Amniotic epithelial cell (primary cell): Measurements from ENCODE around the gene KIFAP3.
"Not testable (repeated sequence)": the region's sequence is repeated elsewhere in the genome, so short reads cannot be mapped to it uniquely, and the experiment has no call there.

Experiments
- DNase-seq: peaks from one replicate; pipeline ENCODE4 v3.0.0-alpha.2; 2010; ENCODE audit warnings: low read depth

The KIFAP3 gene

DNA sequence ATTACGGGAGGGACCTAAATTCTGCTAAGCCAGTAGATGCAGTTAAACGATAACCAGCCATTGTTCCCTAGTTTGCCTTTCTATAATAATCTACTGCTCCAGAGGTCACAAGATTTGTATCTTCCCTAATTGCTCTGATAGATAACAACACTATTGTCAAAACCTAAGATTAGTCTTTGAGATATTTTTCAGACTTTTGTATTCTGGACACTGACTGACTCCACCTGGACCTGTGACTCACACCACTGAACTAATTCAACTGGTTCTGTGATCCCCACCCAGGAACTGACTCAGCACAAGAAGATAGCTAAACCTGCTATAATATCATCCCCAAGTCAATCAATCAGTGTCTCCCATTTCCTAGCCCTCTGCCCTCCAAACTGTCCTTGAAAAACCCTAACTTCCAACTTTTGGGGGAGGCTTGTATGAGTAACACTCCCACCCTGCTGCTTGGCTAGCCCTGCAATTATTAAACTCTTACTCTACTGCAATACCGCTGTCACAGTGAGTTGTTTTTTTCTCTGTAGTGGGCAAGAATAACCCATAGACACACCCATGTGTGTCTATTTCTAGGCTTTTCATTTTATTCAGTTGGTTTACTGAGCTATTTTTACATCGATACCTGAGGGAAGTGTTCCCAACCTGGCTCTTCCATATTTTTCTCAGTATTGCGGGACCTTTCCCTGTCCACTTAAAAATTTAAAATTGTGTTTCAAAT is 11.2 kb downstream of the KIFAP3 start:
- peak; percentile 8 for DNase-seq

DNA sequence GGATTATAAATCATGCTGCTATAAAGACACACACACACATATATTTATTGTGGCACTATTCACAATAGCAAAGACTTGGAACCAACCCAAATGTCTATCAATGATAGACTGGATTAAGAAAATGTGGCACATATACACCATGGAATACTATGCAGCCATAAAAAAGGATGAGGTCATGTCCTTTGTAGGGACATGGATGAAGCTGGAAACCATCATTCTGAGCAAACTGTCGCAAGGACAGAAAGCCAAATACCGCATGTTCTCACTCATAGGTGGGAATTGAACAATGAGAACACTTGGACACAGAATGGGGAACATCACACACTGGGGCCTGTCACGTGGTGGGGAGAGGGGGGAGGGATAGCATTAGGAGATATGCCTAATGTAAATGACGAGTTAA is 12.8 kb downstream of the KIFAP3 start:
- DNase-seq = not testable (repeated sequence)

DNA sequence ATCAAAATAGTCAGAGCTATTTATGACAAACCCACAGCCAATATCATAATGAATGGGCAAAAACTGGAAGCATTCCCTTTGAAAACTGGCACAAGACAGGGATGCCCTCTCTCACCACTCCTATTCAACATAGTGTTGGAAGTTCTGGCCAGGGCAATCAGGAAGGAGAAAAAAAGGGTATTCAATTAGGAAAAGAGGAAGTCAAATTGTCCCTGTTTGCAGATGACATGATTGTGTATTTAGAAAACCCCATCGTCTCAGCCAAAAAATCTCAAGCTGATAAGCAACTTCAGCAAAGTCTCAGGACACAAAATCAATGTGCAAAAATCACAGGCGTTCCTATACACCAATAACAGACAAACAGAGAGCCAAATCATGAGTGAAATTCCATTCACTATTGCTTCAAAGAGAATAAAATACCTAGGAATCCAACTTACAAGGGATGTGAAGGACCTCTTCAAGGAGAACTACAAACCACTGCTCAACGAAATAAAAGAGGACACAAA is 14.4 kb downstream of the KIFAP3 start:
- not testable (repeated sequence) for DNase-seq

DNA sequence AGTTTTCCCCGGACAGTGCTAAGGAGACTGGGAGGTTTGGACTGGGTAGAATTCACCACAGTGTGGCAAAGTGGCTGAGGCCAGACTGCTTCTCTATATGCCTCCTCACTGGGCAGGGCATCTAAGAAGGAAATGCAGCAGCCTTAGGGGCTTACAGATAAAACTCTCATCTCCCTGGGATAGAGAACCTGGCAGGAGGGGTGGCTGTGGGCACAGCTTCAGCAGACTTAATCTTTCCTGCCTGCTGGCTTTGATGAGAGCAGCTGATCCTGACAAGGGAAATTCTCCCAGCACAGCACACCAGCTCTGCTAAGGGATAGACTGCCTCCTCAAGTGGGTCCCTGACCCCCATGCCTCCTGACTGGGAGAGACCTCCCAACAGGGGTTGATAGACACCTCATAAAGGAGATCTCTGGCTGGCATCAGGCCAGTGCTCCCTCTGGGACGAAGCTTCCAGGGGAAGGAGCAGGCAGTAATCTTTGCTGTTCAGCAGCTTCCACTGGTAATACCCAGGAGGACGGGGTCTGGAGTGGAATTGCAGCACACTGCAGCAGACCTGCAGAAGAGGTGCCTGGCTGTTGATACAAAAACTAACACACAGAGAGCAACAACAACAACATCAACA is 25.2 kb downstream of the KIFAP3 start:
- DNase-seq = no peak

DNA sequence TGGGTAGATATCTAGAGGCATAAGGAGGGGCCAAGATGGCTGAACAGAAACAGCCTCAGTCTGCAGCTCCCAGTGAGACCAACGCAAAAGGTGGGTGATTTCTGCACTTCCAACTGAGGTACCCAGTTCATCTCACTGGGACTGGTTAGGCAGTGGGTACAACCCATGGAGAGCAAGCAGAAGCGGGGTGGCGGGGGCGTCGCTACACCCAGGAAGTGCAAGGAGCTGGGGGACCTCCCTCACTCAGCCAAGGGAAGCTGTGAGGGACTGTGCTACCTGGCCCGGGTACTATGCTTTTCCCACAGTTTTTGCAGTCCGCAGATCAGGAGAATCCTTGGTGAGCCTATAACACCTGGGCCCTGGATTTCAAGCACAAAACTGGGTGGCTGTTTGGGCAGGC is 26.0 kb downstream of the KIFAP3 start:
- DNase-seq = no peak

DNA sequence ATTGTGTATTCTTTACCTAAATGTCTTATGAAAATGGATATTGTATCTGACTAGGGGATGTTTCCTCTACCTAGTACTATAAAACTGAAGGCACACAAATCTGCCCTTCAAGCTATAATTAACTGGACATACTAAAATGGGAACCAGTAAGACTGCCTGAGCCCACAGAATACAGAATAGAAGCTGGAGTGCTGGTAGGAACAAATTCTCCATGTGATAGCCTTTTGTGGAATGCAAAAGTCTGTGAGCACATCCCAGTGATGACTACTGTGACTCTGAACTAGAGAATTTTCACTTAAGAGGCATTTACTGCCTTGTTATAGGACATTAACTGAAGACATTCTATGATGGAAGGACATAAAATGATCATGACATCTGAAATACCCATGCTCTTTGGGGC is 30.3 kb downstream of the KIFAP3 start:
- no peak for DNase-seq

DNA sequence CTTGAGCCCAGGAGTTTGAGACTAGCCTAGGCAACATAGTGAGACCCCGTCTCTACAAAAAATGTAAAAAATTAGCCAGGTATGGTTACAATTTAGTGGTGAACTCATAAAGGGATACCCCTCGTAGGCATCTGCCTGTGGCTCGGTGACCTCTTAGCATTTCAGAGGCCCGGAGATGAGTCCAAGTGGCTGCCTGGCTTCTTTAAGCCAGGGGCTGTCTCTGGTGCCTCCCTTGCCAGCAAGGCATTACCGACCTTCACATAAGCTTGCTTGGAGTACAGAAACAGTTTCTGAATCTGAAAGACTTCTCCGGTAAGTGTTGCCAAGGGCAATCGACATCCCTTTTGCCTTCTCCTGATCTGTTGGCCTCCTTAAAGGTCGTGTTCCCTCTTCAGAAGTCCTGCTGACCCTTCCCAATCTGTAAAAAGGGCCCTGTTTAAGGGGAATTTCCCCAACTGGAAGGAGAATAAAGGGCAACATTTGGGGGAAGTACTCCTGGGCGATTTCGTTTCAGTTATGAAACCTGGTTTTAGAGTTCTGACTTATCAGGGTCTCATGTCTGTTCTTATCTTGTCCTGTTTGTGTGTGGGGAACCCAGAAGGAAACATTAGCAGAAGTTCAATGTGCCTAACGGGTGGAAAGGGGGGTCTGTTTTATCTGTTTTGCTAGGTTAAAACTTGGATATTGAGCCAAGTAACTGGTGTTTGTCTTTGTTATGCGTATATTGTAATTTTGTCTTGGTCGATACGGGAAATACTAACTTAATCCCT is 32.9 kb downstream of the KIFAP3 start:
- no peak for DNase-seq

DNA sequence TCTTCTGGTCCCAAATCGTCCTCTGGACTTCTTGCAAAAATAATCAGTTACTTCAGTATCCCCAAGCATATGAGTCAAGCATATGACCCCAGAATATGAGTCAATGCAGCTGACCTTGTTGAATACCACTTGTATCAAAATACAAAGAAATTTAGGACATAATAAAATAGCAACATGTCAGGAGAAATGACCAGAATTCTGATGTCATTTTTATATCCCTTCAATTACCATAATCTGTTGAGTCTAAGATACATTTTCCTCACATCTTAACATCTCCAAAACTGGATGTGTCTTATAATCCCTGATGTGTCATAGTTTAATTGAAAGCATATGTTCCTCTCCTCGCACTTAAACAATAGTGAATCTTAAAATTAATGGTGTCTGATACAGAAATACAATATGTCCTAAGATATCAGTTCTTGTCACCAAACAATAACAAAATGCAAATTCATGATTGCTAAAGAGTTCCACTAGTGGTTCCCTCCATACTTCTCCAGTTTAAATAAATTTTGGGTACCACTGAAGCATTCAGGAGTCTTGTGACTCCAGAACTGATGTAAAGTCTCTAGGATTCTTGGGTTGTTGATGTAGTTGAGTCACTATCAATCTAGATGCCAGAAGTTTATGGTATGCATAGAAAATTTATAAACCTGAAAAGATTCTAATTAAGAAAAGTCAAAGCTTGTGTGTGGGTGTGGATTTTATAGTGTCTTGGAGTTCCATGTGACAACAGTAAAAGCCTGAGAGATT is 41.8 kb downstream of the KIFAP3 start:
- DNase-seq = peak; percentile 7

DNA sequence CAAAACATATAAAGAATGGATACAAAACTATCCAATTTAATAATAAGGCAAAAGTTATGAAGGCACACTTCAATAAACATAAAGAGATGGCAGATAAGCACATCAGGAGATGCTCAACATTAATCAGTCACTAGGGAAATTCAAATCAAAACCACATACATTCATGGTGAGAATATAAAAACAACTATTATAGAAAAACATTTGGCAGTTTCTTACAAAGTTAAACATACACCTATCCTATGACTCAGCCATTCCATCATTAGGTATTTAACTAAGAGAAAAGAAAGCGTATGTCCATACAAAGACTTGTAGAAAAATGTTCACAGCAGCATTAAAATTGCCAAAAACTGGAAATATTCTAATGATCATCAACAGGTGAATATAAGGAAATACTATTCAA is 44.3 kb downstream of the KIFAP3 start:
- no peak for DNase-seq

DNA sequence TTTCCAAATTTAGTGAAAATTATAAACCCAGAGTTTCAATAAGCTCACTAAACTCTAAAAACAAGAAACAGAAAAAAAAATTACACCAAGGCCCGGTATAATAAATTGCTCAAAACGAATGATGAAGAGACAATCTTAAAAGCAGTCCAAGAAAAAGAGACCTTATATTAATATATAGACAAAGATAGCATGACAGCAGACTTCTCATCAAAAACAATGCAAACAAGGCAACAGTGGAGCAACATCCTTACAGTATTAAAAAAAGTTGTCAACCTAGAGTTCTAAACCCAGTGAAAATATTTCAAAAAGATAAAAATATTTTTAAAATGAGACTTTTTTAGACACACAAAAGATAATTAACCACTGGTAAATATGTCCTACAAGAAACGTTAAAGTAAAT is 46.7 kb downstream of the KIFAP3 start:
- peak; percentile 11 for DNase-seq

DNA sequence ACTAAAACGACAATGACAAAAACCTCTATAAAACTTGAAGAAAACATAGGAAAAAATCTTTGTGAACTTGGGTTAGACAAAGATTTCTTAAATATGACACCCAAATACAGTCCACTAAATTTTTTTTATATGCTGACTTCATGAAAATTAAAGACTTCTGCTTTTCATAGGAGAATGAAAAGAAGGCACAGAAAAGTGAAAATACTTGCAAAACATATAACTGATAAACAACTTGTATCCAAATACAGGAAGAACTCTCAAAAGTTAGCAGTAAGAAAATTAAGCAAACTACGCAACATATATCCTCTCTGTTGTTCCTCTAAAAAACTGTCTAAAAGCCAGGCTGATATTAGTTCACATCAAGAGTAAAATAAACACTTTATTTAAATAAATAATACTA is 53.6 kb downstream of the KIFAP3 start:
- DNase-seq = no peak

DNA sequence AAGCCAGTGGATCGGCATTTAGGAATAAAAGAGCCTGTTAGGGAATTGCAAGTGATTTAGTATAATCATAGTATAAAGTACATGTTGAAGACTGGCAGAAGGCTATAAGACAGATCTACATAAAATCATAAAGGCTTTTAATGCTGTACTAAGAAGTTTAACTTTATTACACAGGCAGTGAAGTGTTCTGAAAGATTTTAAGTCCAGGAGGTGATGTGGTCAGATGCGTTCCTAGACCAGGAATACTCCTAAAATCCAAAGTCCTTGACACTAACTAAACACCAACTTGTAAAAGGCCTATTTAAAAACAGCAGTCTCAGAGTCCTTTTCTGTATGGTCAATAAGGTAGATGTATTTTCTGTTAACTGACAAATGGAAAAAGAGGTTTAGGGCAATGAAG is 57.0 kb downstream of the KIFAP3 start:
- no peak for DNase-seq

DNA sequence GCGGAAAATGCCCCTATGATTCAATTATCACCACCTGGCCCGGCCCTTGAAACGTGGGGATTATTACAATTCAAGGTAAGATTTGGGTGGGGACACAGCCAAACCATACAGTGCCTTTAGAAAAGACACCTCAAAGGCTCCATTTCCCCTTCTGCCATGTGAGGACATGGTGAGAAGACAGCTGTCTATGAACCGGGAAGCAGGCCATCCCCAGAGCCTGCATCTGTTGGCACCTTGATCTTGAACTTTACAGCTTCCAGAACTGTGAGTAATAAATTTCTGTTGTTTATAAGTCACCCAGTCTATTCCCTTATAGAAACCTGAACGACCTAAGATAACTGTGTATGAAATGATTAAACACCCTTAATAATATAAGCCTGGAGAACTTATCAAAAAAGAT is 61.6 kb downstream of the KIFAP3 start:
- DNase-seq = no peak

DNA sequence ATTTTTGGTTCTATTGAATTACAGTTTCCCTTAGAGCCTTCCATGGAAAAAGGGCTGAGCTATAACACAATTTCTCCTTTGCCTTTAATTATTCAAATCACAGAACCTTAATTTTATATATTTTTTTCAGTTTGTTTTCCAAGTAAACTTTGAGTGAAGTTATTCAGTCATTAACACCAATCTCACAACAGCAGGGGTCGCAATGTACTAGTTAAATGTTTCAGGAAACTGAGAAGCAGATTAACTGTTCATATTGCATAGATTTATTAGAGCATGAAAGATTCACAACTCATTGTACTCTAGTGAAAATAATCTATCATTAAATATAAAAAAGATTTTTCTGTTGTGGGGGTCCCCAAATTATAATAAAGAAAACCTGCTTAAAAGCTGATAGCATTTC is 64.1 kb downstream of the KIFAP3 start:
- peak; percentile 28 for DNase-seq

DNA sequence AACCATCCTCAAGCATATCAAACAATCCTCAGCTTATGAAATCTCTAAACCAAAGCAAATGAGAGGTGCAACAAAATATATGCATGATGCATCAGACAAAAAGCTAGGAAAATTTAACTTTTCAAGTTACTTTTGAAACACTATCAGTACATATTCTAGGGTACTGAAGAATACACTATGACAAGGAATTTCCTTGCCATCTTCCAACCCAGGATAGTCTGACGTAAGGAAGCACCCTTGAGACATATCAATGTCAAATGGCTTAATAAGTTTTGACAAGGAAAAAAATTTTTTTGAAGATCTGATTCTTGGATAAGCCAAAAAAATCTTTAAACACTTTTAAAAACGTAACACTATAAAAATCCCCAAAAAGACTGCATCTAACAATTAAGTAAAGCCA is 64.9 kb downstream of the KIFAP3 start:
- no peak for DNase-seq

DNA sequence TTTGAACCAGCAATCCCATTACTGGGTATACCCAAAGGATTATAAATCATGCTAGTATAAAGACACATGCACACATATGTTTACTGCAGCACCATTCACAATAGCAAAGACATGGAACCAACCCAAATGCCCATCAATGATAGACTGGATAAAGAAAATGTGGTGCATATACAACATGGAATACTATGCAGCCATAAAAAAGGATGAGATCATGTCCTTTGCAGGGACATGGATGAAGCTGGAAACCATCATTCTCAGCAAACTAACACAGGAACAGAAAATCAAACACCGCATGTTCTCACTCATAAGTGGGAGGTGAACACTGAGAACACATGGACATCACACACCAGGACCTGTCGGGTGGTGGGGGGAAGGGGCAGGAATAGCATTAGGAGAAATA is 65.8 kb downstream of the KIFAP3 start:
- not testable (repeated sequence) for DNase-seq

DNA sequence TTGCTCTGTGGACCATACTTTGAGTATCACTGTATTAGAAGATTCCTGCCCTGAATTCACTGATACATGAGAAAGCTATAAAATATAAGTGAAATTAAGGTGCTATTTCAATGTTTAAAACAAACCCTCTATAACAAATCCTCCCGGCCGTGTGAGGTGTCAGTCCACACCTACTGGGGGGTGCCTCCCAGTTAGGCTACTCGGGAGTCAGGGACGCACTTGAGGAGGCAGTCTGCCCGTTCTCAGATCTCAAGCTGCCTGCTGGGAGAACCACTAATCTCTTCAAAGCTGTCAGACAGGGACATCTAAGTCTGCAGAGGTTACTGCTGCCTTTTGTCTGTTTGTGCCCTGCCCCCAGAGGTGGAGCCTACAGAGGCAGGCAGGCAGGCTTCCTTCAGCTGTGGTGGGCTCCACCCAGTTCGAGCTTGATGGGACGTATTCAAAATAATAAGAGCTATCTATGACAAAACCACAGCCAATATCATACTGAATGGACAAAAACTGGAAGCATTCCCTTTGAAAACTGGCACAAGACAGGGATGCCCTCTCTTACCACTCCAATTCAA is 71.1 kb downstream of the KIFAP3 start:
- not testable (repeated sequence) for DNase-seq

DNA sequence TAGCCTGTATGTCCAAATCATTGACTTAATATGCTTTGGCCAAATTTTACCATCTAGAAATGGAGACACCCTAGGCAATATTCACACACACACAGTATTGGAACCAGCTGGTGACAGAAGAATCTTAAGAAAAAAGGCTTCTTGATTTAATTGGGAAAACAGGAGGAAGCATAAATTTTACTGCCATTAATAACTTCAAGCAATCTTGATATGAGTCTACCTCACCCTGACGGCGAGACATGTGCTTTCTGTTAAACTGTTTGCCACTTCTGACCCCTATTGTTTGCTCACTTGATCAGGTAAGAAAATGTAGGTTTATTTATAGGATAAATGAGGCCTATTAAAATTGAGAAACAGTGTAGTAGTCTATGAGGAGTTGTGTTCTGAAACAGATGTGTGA is 73.2 kb downstream of the KIFAP3 start:
- DNase-seq = no peak

DNA sequence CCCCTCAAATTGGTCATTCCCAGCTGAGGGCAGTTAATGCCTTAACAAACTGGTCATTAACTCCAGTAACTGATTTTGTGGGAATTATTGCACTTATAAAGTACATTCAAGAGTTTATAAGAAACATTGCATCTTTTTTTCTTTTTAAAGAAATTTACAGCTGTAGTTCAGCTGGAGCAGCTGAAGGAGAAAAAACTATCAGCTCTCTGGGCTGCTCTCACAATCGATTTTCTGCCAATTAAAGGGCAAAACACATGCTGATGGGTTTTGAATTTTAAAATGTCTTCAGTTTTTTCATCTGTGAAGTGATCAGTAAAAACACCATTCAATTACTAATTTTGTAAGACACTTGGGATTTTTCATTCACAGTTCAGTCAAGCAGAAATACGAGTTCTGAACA is 74.7 kb downstream of the KIFAP3 start:
- no peak for DNase-seq

DNA sequence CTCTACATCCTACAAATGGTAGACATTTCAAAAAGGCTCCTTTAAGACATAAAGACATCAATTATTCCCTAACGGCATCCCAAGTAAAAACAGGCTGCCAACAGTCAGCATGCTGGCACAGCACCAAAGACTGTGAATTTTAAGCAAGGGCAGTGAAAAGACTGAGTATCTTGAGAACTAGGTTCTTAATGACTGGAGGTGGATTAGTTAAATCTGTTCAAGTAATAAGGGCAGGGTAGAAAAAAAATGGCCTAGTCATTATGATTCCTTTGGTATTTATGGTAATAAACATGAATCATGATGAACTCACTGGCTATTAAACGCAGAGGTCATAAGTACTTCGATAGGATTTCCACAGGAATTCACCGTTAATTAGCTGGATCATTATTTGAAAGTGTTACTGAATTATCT is 75.2 kb downstream of the KIFAP3 start:
- peak; percentile 74 for DNase-seq

DNA sequence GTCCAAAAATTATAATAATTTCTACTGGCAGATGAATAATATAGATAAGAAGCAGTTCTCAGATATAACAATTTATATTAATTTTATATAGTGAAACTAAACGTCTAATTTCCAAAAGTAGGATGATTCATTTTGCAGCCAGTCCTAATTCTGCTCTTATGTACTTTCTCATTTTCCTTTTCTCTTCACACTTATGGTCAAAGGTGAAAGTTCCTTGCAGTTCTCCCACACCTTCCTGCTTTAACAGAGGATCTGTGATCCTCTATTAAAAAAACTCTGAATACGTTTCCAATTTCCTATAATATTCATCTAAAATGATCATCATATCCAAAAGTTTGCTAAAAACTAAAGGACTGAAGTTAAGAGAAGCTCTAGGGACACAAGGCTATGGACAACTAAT is 78.5 kb downstream of the KIFAP3 start:
- no peak for DNase-seq

DNA sequence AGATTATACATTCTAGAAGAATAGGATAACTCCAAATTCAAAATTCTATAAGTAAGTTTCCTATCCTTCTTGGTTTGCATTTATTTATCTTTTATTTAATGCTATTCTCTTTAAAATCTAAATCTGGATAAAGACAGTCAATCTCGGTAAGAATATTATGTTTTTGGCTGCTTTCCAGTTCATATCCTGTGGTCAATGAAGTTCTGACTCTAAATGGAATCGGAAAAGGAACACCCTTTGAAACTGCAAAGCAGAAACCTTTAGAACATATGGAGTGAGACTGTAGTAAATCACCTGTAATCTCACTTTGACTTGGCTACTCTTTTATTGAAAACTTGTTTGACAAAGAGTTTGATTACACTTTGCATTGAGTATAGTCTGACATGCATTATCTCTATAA is 85.2 kb downstream of the KIFAP3 start:
- DNase-seq = no peak
